ENCODE measurements around the gene ZNF385D. TPM values are rescaled to one million over a fixed set of nuclear protein-coding genes. Genes with fewer than 3 reads are reported as not detected.

The ZNF385D gene
- total RNA-seq, 1 experiment from 2014 or later = 9.6 TPM

- CTCF ChIA-PET = no interaction called here
- ATAC-seq (no peak), DNase-seq (ENCODE audit: low spot score) (no peak)
- H3K27me3 Mint-ChIP-seq (ENCODE audit: low read depth) = no peaks in the 10 kb centered on the region
- H3K9me3 Mint-ChIP-seq = peaks cover 33% of the 10 kb centered on the region
- H3K36me3 Mint-ChIP-seq = peaks cover 15% of the 10 kb centered on the region
- H3K4me1 Mint-ChIP-seq = peaks cover 25% of the 10 kb centered on the region
- no peak overlapping the region for H3K4me3 Mint-ChIP-seq
- TF ChIP-seq CTCF (IDR thresholded peaks at IDR 0.05) = no peak
- no peak for TF ChIP-seq NFE2L1 (CRISPR knock-in tag; IDR thresholded peaks at IDR 0.05)
- TF ChIP-seq ATF3 (CRISPR knock-in tag; conservative IDR thresholded peaks at IDR 0.05) = no peak
- TF ChIP-seq ZNF232 (CRISPR knock-in tag; IDR thresholded peaks at IDR 0.05) = no peak
- TF ChIP-seq SMAD4 (CRISPR knock-in tag; IDR thresholded peaks at IDR 0.05) = no peak
- TF ChIP-seq SP1 (CRISPR knock-in tag; conservative IDR thresholded peaks at IDR 0.05) = no peak
- no peak for TF ChIP-seq ATF6 (CRISPR knock-in tag; IDR thresholded peaks at IDR 0.05)
- TF ChIP-seq CREB1 (CRISPR knock-in tag; IDR thresholded peaks at IDR 0.05) = no peak
- no peak for TF ChIP-seq ZNF317 (CRISPR knock-in tag; IDR thresholded peaks at IDR 0.05; ENCODE audit: borderline replicate concordance, low read depth)
- no peak for TF ChIP-seq HMGXB4 (CRISPR knock-in tag; IDR thresholded peaks at IDR 0.05)
- TF ChIP-seq TEAD1 (CRISPR knock-in tag; IDR thresholded peaks at IDR 0.05) = no peak
- no peak for TF ChIP-seq RELA (CRISPR knock-in tag; IDR thresholded peaks at IDR 0.05; ENCODE audit: borderline replicate concordance)
- no peak for TF ChIP-seq ESRRA (CRISPR knock-in tag; IDR thresholded peaks at IDR 0.05; ENCODE audit: borderline replicate concordance)
- no peak for TF ChIP-seq ZNF263 (CRISPR knock-in tag; IDR thresholded peaks at IDR 0.05; ENCODE audit: low read depth)
- no peak for TF ChIP-seq ZNF121 (CRISPR knock-in tag; IDR thresholded peaks at IDR 0.05)
- TF ChIP-seq CBFB (CRISPR knock-in tag; IDR thresholded peaks at IDR 0.05; ENCODE audit: low read depth) = no peak
- TF ChIP-seq ZNF425 (CRISPR knock-in tag; conservative IDR thresholded peaks at IDR 0.05) = no peak
- H3K27ac Mint-ChIP-seq = no peak overlapping the region
- POLR2A ChIA-PET = no interaction called here
Measured at GRCh38 chr3:21638488-21638887, 112.5 kb downstream of the ZNF385D start.

GRCh38 chr3:21634112-21634511, 116.9 kb downstream of the ZNF385D start:
- TF ChIP-seq ATF6 (CRISPR knock-in tag; IDR thresholded peaks at IDR 0.05) (no peak), PRRX2 (CRISPR knock-in tag; IDR thresholded peaks at IDR 0.05) (no peak), OVOL2 (CRISPR knock-in tag; IDR thresholded peaks at IDR 0.05; ENCODE audit: borderline replicate concordance) (no peak), FOXK1 (CRISPR knock-in tag; IDR thresholded peaks at IDR 0.05) (no peak), ZNF512 (CRISPR knock-in tag; IDR thresholded peaks at IDR 0.05; ENCODE audit: borderline replicate concordance) (0 out of 2 replicates have a peak, but pooled peaks have one; percentile 41), SMAD3 (CRISPR knock-in tag; IDR thresholded peaks at IDR 0.05; ENCODE audit: borderline replicate concordance) (no peak)
- ATAC-seq (no peak), DNase-seq (ENCODE audit: low spot score) (no peak)
- H3K4me1 Mint-ChIP-seq = peaks cover 27% of the 10 kb centered on the region
- no peaks in the 10 kb centered on the region for H3K36me3 Mint-ChIP-seq
- 0 out of 2 replicates have a peak, but pooled peaks cover 8% of the 10 kb centered on the region for H3K9me3 Mint-ChIP-seq
- no peak overlapping the region for H3K4me3 Mint-ChIP-seq
- ChIA-PET POLR2A (no interaction called here), CTCF (no interaction called here)
- H3K27me3 Mint-ChIP-seq (ENCODE audit: low read depth) = no peaks in the 10 kb centered on the region
- H3K27ac Mint-ChIP-seq = peak overlapping the region; percentile 43; the same call in 1 of the 2 replicates
